Spleen (tissue), 11 donors: ENCODE data around the gene FAM234B. TPM values are rescaled to one million over a fixed set of nuclear protein-coding genes. Genes with fewer than 3 reads are reported as not detected.

ENCODE experiments used
- DNase-seq: peaks from one replicate; pipeline ENCODE4 v3.0.0-alpha.2; 2020
- H3K27ac ChIP-seq, 8 donors: fragments of 200-600 bp; sonication (generic) in 7 of 8; 1 replicate in 4 of 8; 2 replicates in 4 of 8; pipeline versions ENCODE4 v1.5.0 to v1.8.0; 2016 to 2021; ENCODE audit warnings: inconsistent platforms in 4 of 8, mild to moderate bottlenecking in 4 of 8, moderate library complexity in 1 of 8
- H3K27me3 ChIP-seq, 7 donors: fragments of 200-600 bp; sonication (generic) in 6 of 7; replicated peaks in 1 of 7; 1 replicate in 4 of 7; 2 replicates in 3 of 7; pipeline versions ENCODE4 v1.5.0 to v1.8.0; 2016 to 2021; ENCODE audit warnings: inconsistent platforms in 3 of 7, mild to moderate bottlenecking in 1 of 7
- H3K36me3 ChIP-seq, 6 donors: fragments of 200-600 bp; sonication (generic) in 5 of 6; 1 replicate in 4 of 6; 2 replicates in 2 of 6; pipeline versions ENCODE4 v1.5.0 to v1.8.0; 2016 to 2021; ENCODE audit warnings: inconsistent platforms in 2 of 6
- H3K4me1 ChIP-seq, 6 donors: fragments of 200-600 bp; sonication (generic) in 5 of 6; 1 replicate in 3 of 6; 2 replicates in 3 of 6; pipeline versions ENCODE4 v1.5.0 to v1.8.0; 2016 to 2021; ENCODE audit warnings: inconsistent platforms in 3 of 6
- H3K4me3 ChIP-seq, 8 donors: fragments of 200-600 bp; sonication (generic) in 7 of 8; 1 replicate in 4 of 8; 2 replicates in 4 of 8; pipeline versions ENCODE4 v1.5.0 to v1.8.0; 2016 to 2021; ENCODE audit warnings: inconsistent platforms in 4 of 8, mild to moderate bottlenecking in 4 of 8, moderate library complexity in 2 of 8
- H3K9me3 ChIP-seq, 8 donors: fragments of 200-600 bp; sonication (generic) in 7 of 8; 1 replicate in 4 of 8; 2 replicates in 4 of 8; pipeline versions ENCODE4 v1.5.0 to v1.8.0; 2016 to 2021; ENCODE audit warnings: inconsistent platforms in 4 of 8
- CTCF ChIP-seq, 11 experiments: fragments of 200-600 bp in 7 of 11; fragments of 450-650 bp in 4 of 11; sonication (generic) in 4 of 11; IDR thresholded peaks in 8 of 11; conservative IDR thresholded peaks in 3 of 11; 1 replicate in 7 of 11; 2 replicates in 4 of 11; pipeline versions ENCODE4 v1.4.0 to v1.8.0; 2016 to 2021; ENCODE audit warnings: antibody characterized with exemption in 11 of 11, inconsistent platforms in 4 of 11, mild to moderate bottlenecking in 1 of 11
- POLR2A ChIP-seq, 3 donors: fragments of 450-650 bp; IDR thresholded peaks; one replicate each; pipeline ENCODE4 v1.5.1; 2017; ENCODE audit warnings: antibody characterized with exemption in 3 of 3, mild to moderate bottlenecking in 1 of 3
- POLR2AphosphoS5 ChIP-seq, 3 donors: sonication (generic); formaldehyde crosslinking; IDR thresholded peaks; one replicate each; pipeline ENCODE4 v1.5.1; 2017; ENCODE audit warnings: antibody characterized with exemption in 3 of 3
- WGBS, 5 donors: extraction: QIAGEN DNeasy Blood & Tissue Kit in 3 of 5; methylation state at CpG; one replicate each; pipeline versions ENCODE4 v1.1.5 to v1.1.7; 2013 to 2018; 5-methylcytosine and 5-hydroxymethylcytosine counted together
- intact Hi-C: fragments of 100-400 bp; cut with DNase I; formaldehyde crosslinking; loops from one replicate; pipeline ENCODE4 v1.15.0; 2023; ENCODE audit warnings: low total_unique reads
- polyA plus RNA-seq, 3 donors: library from polyadenylated mRNA; stranded (reverse); fragments of 200-250 nt; gene quantifications; one replicate each; pipeline ENCODE4 v1.2.1, GENCODE V29; 2013
- total RNA-seq, 7 donors: library from RNA; depleted of rRNA in 3 of 7; stranded (reverse); fragments of >200 nt in 3 of 7; fragmentation: NEBNext Ultra II Directional in 4 of 7; extraction: Animal tissue kit (Norgen Biotek cat#: 25700) in 4 of 7; gene quantifications; one replicate each; pipeline versions ENCODE4 v1.1.0 to v1.2.1, GENCODE V29; 2016 to 2021
- donor health status: healthy with polysubstance abuse.
- donor health status: DM: no; HTN: no; CAD: no; lungs with moderate emphysema.
- donor health status: DM: no; HTN: no; CAD: no.
- donor health status: Bipolar disorder and iron deficiency.
- donor health status: healthy.
- donor health status: DM: no; HTN: no; CAD: no.
- donor health status: DM: yes; HTN: yes; CAD: no.

Gene FAM234B
- total and polyA plus RNA-seq, 10 donors = 0.59 to 8.2 (median 6.2) TPM

DNA sequence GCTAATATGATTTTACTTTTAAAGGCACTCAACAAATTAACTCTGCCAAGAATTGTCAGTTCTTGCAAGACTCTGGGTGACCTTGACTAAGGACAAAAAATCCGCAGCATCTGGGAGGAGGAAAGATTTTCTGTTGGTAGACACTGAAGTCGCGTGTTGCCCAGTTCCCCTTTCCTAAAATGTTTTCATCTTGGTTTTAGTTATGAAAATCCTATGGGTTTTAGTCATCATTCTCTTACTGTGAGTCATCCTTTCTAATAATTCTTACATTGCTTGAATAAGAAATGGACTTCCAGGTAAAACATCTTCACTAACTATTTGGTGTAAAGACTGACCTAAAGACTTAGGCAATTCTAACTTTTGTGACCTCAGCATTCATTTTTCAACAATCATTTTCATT, 50.2 kb downstream of the FAM234B start:
- WGBS, 5 donors = 24 to 56% (median 41%) methylated on average over 3 of the region's 3 CpGs
- TF ChIP-seq POLR2A (IDR thresholded peaks at IDR 0.05) (no peak), POLR2AphosphoS5 (IDR thresholded peaks at IDR 0.05) (no peak), CTCF (IDR thresholded peaks at IDR 0.05 in 8 of 11, conservative IDR thresholded peaks at IDR 0.05 in 3 of 11) (no peak)
- intact Hi-C loops = no loop called here
- H3K4me1 ChIP-seq = peaks cover 9 to 30% (median 25%) of the 10 kb centered on the region in 6 donors
- no peaks in the 10 kb centered on the region for H3K36me3 ChIP-seq
- no peak overlapping the region for H3K27ac ChIP-seq
- H3K4me3 ChIP-seq = no peak overlapping the region
- no peaks in the 10 kb centered on the region for H3K9me3 ChIP-seq
- DNase-seq = no peak
- no peaks in the 10 kb centered on the region for H3K27me3 ChIP-seq

DNA sequence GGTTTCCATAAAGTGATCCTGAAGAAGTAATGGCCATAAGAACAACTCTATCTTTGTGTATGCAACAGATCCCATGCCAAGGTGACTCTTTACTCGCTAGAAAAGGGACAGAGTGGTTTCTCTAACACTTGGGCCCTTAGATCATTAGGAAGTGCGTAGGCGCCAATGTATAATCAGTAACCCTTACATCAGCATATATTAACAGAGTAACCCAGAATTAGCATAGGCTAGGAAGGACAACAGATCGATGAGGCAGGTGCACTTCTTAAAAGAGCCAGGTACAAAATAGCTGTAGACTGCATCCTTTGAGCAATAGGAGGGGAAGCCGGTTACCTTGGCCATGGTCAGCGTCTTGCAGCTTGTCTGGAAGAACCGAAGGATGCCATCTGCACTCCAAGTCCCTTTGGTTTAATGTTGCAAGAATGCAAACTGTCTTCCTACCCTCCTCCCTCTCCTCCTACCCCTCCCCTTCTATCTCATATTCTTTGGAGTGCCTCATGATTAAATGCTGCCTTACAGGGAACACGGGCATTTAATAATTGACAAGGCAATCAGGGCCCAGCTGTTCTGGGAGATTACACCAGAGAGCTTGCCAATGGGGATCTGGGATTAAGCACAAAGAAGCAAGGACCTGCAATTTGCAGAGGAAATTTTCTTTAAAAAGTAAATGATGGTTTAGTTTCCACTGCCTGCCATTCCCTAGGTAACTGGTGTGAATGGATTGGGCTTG, 51.2 kb downstream of the FAM234B start:
- 71 to 84% (median 81%) methylated on average over 8 of the region's 8 CpGs for WGBS, 5 donors
- H3K4me1 ChIP-seq = peaks cover 20 to 41% (median 33%) of the 10 kb centered on the region in 6 donors

DNA sequence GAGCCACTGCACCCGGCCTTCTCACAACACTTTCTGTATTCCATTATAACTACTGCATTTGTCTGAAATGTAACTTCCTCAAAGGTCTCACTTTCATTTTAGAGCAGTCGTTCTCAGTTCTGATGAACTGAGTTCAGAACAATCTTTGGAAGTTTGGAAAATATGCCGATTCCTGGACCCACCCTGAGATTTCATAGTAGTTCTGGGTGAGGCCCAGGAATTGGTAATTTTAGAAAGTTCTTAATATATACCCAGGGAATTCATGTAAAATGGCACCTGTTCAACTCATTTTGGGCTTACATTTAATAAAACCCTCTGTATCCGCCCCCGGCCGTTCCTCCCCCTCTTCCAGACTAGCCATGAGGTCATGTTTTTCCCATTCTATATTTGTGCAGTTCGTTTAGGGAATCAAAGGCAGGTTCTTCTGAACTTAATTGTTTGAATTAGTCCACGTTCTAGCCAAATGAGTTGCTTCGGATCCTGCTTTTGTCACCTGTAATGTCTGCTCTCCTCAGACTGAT, 53.4 kb downstream of the FAM234B start:
- WGBS, 5 donors = 26 to 46% (median 36%) methylated on average over 9 of the region's 9 CpGs
- intact Hi-C loops = no loop called here
- Histone ChIP-seq H3K9me3 (no peaks in the 10 kb centered on the region), H3K4me1 (peaks cover 24 to 60% (median 51%) of the 10 kb centered on the region in 6 donors), H3K27me3 (no peaks in the 10 kb centered on the region), H3K27ac (peak overlapping the region; percentile 44 to 96 (median 89)), H3K4me3 (peak overlapping the region in 6 of 8 donors; percentile 23 to 62 (median 26)), H3K36me3 (no peaks in the 10 kb centered on the region)
- no peak for DNase-seq
- TF ChIP-seq CTCF (IDR thresholded peaks at IDR 0.05 in 8 of 11, conservative IDR thresholded peaks at IDR 0.05 in 3 of 11) (no peak), POLR2AphosphoS5 (IDR thresholded peaks at IDR 0.05) (no peak), POLR2A (IDR thresholded peaks at IDR 0.05) (no peak)

More for the DNA sequence above, 51.2 kb downstream of the FAM234B start:
- no peak for DNase-seq
- intact Hi-C loops = no loop called here
- no peak overlapping the region for H3K4me3 ChIP-seq
- no peak overlapping the region for H3K27ac ChIP-seq
- TF ChIP-seq CTCF (IDR thresholded peaks at IDR 0.05 in 8 of 11, conservative IDR thresholded peaks at IDR 0.05 in 3 of 11) (no peak), POLR2AphosphoS5 (IDR thresholded peaks at IDR 0.05) (no peak), POLR2A (IDR thresholded peaks at IDR 0.05) (no peak)
- H3K36me3 ChIP-seq = no peaks in the 10 kb centered on the region
- no peaks in the 10 kb centered on the region for H3K27me3 ChIP-seq
- no peaks in the 10 kb centered on the region for H3K9me3 ChIP-seq

DNA sequence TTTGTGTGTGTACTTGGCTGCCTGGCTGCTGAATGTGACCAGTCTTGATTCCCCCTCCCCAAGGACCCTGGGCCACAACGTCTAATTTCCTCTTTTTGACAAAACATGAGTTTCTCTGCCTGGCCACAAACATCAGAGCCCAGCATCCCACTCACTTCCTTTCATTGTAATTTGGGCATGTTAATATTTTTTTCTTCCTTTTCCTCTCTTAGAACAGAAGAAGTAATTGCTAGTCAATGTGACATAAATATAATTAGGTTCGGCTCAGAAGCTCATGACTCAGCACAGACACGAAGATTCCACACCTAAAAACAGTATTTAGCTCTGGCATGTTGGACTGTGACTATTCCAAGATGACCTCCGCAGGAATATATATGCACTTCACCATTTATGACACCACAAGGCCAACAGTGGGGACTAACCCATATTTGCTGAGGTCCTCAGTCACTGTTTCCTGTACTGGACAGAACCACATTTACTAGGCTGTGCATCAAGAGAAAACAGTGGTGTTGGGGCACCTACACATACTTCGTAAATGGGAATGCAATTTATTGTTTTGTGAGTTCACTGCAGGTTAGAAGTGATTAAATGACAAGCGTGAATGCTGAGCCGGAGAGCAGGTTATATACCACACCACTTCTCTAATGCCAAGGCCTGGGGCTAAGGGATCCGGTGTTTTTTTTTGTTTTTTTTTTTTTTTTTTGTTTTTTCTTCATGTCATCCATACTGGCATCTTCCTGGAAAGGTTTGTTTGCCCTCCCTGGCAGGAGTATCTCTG, 55.1 kb downstream of the FAM234B start:
- Histone ChIP-seq H3K27ac (peak overlapping the region; percentile 39 to 96 (median 89)), H3K27me3 (no peaks in the 10 kb centered on the region), H3K4me1 (peaks cover 24 to 67% (median 54%) of the 10 kb centered on the region in 6 donors), H3K36me3 (no peaks in the 10 kb centered on the region), H3K4me3 (no peak overlapping the region), H3K9me3 (no peaks in the 10 kb centered on the region)
- TF ChIP-seq CTCF (IDR thresholded peaks at IDR 0.05 in 8 of 11, conservative IDR thresholded peaks at IDR 0.05 in 3 of 11) (no peak), POLR2AphosphoS5 (IDR thresholded peaks at IDR 0.05) (peak in 1 of 3 donors; percentile 20)
- no peak for DNase-seq
- 26 to 37% (median 36%) methylated on average over 8 of the region's 8 CpGs for WGBS, 5 donors
- intact Hi-C loops = no loop called here
